Stimulated activated memory B cell treated with anti-CD40 and anti-IgM and Interleukin-4, amounts not matched to agents 10 μg/mL and 1 μg/mL and 100 μg/mL, for 72 hours (primary cell): ENCODE data around the gene PHF1.

ENCODE experiments used
- ATAC-seq: fragments of 150-1000 bp; cut with Tn5 transposase; 2 replicates; pipeline ENCODE4 v1.10.0; 2021
- H3K27ac Mint-ChIP-seq: one replicate; pipeline ENCODE4 v1.8.0; 2022; ENCODE audit warnings: mild to moderate bottlenecking, mixed read lengths
- H3K27me3 Mint-ChIP-seq: one replicate; pipeline ENCODE4 v1.8.0; 2022; ENCODE audit warnings: mixed read lengths
- H3K36me3 Mint-ChIP-seq: one replicate; pipeline ENCODE4 v1.8.0; 2022; ENCODE audit warnings: mixed read lengths
- H3K4me1 Mint-ChIP-seq: one replicate; pipeline ENCODE4 v1.8.0; 2022; ENCODE audit warnings: mixed read lengths
- H3K4me3 Mint-ChIP-seq: one replicate; pipeline ENCODE4 v1.8.0; 2022; ENCODE audit warnings: mild to moderate bottlenecking, moderate library complexity, mixed read lengths
- H3K9me3 Mint-ChIP-seq: one replicate; pipeline ENCODE4 v1.8.0; 2022; ENCODE audit warnings: mixed read lengths

PHF1 gene

GRCh38 chr6:33431880-33432541 is 21.2 kb downstream of the PHF1 start:
- Mint-ChIP-seq H3K9me3 (no peaks in the 10 kb centered on the region), H3K4me1 (peaks cover 66% of the 10 kb centered on the region), H3K27ac (peak overlapping the region; percentile 82), H3K27me3 (no peaks in the 10 kb centered on the region), H3K4me3 (peak overlapping the region; percentile 76), H3K36me3 (peaks cover 18% of the 10 kb centered on the region)
- ATAC-seq: peak; percentile 29

DNA sequence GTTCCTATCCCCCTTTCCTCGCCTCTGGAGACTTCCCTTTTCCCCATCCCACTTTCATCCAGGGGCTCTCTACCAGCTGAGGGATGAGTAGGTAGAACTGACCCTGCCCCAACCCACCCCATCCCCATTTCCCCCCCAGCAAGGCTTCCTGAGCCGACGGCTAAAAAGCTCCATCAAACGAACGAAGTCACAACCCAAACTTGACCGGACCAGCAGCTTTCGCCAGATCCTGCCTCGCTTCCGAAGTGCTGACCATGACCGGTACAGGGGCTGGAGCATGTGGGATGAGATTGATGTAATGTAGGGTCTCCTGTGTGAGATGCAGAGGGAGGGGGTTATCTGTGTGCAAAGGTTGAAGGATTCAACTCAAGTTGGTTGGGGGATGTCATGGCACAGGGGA is 21.7 kb downstream of the PHF1 start:
- Mint-ChIP-seq H3K4me3 (peak overlapping the region; percentile 76), H3K4me1 (peaks cover 60% of the 10 kb centered on the region), H3K27me3 (no peaks in the 10 kb centered on the region), H3K27ac (peak overlapping the region; percentile 82), H3K36me3 (peaks cover 23% of the 10 kb centered on the region), H3K9me3 (no peaks in the 10 kb centered on the region)
- ATAC-seq: no peak

DNA sequence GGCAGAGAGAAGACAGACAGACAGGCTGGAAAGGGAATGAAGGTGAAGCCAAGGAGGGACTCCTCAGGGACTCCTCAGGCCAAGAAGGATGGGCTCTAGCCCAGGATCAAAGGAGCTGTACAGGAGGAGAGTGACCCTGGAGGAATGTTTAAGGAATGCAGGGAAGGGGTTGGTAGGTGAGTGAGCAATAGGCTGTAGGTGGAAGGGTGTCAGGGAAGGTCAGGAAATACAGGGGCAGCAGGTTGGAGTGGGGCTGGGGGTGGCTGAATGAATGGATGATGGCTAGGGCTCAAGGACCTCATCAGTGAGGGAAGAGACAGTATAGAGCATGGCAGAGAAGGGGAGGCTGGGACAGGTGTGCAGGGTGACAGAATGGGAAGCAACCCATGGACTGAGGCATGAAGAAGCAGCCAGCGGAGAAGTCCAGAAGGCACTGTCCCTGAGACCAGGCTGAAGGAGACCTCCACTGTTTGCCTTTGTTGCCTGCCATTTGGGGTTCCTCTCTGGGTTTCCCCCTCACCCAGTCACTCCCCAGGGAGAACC is 22.3 kb downstream of the PHF1 start:
- peak overlapping the region; percentile 1 for H3K4me3 Mint-ChIP-seq
- peaks cover 59% of the 10 kb centered on the region for H3K4me1 Mint-ChIP-seq
- H3K36me3 Mint-ChIP-seq: peaks cover 25% of the 10 kb centered on the region
- no peaks in the 10 kb centered on the region for H3K27me3 Mint-ChIP-seq
- H3K9me3 Mint-ChIP-seq: no peaks in the 10 kb centered on the region
- peak overlapping the region; percentile 82 for H3K27ac Mint-ChIP-seq
- ATAC-seq: no peak

- H3K4me1 Mint-ChIP-seq: peaks cover 54% of the 10 kb centered on the region
These were observed 22.9 kb downstream of the PHF1 start for GRCh38 chr6:33433544-33434191.

GRCh38 chr6:33434961-33435360 is 24.1 kb downstream of the PHF1 start:
- Mint-ChIP-seq H3K27ac (no peak overlapping the region), H3K36me3 (peaks cover 42% of the 10 kb centered on the region), H3K27me3 (no peaks in the 10 kb centered on the region), H3K9me3 (no peaks in the 10 kb centered on the region), H3K4me1 (peaks cover 41% of the 10 kb centered on the region), H3K4me3 (no peak overlapping the region)
- no peak for ATAC-seq

More at GRCh38 chr6:33433544-33434191, 22.9 kb downstream of the PHF1 start:
- ATAC-seq: no peak
- no peak overlapping the region for H3K4me3 Mint-ChIP-seq
- no peaks in the 10 kb centered on the region for H3K27me3 Mint-ChIP-seq
- H3K36me3 Mint-ChIP-seq: peaks cover 30% of the 10 kb centered on the region
- peak overlapping the region; percentile 10 for H3K27ac Mint-ChIP-seq
- H3K9me3 Mint-ChIP-seq: no peaks in the 10 kb centered on the region

DNA sequence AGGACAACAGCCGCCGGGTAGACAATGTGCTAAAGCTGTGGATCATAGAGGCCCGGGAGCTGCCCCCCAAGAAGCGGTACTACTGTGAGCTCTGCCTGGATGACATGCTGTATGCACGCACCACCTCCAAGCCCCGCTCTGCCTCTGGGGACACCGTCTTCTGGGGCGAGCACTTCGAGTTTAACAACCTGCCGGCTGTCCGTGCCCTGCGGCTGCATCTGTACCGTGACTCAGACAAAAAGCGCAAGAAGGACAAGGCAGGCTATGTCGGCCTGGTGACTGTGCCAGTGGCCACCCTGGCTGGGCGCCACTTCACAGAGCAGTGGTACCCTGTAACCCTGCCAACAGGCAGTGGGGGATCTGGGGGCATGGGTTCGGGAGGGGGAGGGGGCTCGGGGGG is 26.9 kb downstream of the PHF1 start:
- no peak overlapping the region for H3K27ac Mint-ChIP-seq
- H3K4me3 Mint-ChIP-seq: no peak overlapping the region
- peaks cover 64% of the 10 kb centered on the region for H3K36me3 Mint-ChIP-seq
- H3K9me3 Mint-ChIP-seq: no peaks in the 10 kb centered on the region
- peaks cover 14% of the 10 kb centered on the region for H3K4me1 Mint-ChIP-seq
- ATAC-seq: no peak
- H3K27me3 Mint-ChIP-seq: no peaks in the 10 kb centered on the region

DNA sequence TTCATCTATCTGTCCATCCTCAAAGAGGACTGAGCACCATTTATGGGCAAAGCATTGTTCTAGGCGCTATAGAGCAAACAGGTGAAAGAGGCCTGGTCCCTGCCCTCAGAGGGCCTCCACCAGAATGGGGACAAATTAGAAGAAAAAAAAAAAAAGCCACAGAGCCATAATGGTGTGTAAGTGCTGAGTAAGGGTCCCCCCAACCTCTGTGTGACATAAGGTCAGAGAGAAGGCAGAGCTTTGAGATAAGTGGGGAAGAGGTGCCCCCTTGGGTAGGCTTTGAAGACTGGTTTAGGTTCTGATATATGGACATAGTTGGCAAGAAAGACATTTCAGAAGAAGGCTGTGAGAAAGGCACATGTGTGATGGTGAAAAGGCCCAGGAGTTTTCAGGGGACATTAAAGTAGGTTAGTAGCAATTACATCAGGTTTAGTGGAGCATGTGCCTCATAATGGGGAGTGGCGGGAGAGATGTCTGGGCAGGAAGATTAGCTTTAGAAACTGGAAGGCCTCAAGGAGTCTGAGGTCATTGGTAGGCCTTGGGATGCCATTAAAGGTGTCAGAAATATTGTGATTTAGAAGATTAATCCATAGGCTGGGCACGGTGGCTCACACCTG is 28.3 kb downstream of the PHF1 start:
- peaks cover 2% of the 10 kb centered on the region for H3K4me1 Mint-ChIP-seq
- peaks cover 62% of the 10 kb centered on the region for H3K36me3 Mint-ChIP-seq
- H3K9me3 Mint-ChIP-seq: no peaks in the 10 kb centered on the region
- no peak for ATAC-seq
- H3K27me3 Mint-ChIP-seq: no peaks in the 10 kb centered on the region
- no peak overlapping the region for H3K4me3 Mint-ChIP-seq
- H3K27ac Mint-ChIP-seq: peak overlapping the region; percentile 43

DNA sequence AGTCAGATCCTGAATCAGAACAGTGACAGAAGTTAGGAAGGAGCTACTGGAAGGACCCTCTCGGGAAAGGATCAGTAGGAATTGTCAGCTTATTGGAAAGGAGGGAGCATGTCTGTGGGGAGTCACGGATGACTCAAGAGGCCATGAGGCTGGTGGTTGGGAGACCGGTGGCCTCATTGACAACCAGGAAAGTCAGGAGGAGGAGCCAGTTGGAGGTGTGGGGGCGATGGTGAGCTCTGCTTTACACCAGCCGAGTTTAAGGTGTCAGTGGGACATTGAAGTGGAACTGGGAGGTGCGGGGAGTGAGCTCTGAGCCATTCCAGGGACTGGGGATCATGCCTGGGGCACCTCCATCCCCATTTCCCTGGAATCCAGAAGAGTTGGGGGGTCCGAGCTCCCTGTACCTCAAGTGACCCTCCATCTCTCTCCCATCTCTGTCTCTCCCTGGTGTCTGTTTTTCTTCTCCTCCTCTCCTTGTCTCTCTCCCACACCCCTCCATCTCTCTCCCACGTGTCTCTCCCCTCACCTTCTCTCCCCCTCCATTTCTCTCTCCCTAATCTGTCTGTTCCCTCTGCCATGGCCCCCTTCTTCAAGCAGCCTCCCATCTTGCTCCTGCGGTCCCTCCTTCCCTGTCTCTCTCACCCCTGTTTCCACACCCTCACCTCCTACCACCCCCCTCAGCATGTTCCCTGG is 29.3 kb downstream of the PHF1 start:
- Mint-ChIP-seq H3K4me1 (no peaks in the 10 kb centered on the region), H3K36me3 (peaks cover 60% of the 10 kb centered on the region), H3K9me3 (no peaks in the 10 kb centered on the region), H3K4me3 (no peak overlapping the region), H3K27me3 (no peaks in the 10 kb centered on the region), H3K27ac (peak overlapping the region; percentile 43)
- no peak for ATAC-seq

DNA sequence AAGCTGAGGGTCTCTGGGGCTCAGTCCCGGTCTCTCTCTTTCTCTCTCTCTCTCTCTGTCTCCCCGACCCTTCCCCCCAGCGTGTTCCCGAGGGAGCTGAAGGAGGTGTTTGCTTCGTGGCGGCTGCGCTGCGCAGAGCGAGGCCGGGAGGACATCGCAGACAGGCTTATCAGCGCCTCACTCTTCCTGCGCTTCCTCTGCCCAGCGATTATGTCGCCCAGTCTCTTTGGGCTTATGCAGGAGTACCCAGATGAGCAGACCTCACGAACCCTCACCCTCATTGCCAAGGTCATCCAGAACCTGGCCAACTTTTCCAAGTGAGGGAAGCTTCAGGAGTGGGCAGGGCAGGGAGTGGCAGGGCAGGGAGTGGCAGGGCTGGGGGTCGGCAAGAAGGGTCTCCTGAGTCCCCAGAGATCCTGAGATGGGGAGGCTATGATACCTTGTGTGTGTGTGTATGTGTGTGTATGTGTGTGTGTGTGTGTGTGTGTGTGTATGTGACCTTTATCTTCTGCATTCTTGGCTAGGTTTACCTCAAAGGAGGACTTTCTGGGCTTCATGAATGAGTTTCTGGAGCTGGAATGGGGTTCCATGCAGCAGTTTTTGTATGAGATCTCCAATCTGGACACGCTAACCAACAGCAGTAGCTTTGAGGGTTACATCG is 30.0 kb downstream of the PHF1 start:
- no peak for ATAC-seq
- H3K27ac Mint-ChIP-seq: peak overlapping the region; percentile 43

GRCh38 chr6:33441457-33441856 is 30.6 kb downstream of the PHF1 start:
- peaks cover 60% of the 10 kb centered on the region for H3K36me3 Mint-ChIP-seq
- H3K27ac Mint-ChIP-seq: peak overlapping the region; percentile 36
- ATAC-seq: no peak
- no peaks in the 10 kb centered on the region for H3K27me3 Mint-ChIP-seq
- H3K4me1 Mint-ChIP-seq: no peaks in the 10 kb centered on the region
- H3K9me3 Mint-ChIP-seq: no peaks in the 10 kb centered on the region
- no peak overlapping the region for H3K4me3 Mint-ChIP-seq

More for the DNA sequence above, 30.0 kb downstream of the PHF1 start:
- H3K27me3 Mint-ChIP-seq: no peaks in the 10 kb centered on the region
- no peaks in the 10 kb centered on the region for H3K4me1 Mint-ChIP-seq
- peaks cover 54% of the 10 kb centered on the region for H3K36me3 Mint-ChIP-seq
- no peaks in the 10 kb centered on the region for H3K9me3 Mint-ChIP-seq
- no peak overlapping the region for H3K4me3 Mint-ChIP-seq

- no peak overlapping the region for H3K4me3 Mint-ChIP-seq
- H3K36me3 Mint-ChIP-seq: peaks cover 61% of the 10 kb centered on the region
- ATAC-seq: no peak
- no peaks in the 10 kb centered on the region for H3K27me3 Mint-ChIP-seq
- no peak overlapping the region for H3K27ac Mint-ChIP-seq
- no peaks in the 10 kb centered on the region for H3K9me3 Mint-ChIP-seq
- H3K4me1 Mint-ChIP-seq: no peaks in the 10 kb centered on the region
These were observed 31.5 kb downstream of the PHF1 start for GRCh38 chr6:33442283-33442682.

DNA sequence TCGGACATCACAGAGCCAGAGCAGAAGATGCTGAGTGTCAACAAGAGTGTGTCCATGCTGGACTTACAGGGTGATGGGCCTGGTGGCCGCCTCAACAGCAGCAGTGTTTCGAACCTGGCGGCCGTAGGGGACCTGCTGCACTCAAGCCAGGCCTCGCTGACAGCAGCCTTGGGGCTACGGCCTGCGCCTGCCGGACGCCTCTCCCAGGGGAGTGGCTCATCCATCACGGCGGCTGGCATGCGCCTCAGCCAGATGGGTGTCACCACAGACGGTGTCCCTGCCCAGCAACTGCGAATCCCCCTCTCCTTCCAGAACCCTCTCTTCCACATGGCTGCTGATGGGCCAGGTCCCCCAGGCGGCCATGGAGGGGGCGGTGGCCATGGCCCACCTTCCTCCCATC is 32.2 kb downstream of the PHF1 start:
- peaks cover 61% of the 10 kb centered on the region for H3K36me3 Mint-ChIP-seq
- H3K4me3 Mint-ChIP-seq: no peak overlapping the region
- H3K9me3 Mint-ChIP-seq: no peaks in the 10 kb centered on the region
- H3K4me1 Mint-ChIP-seq: no peaks in the 10 kb centered on the region
- H3K27ac Mint-ChIP-seq: no peak overlapping the region
- ATAC-seq: no peak
- no peaks in the 10 kb centered on the region for H3K27me3 Mint-ChIP-seq

- Mint-ChIP-seq H3K4me1 (peaks cover 6% of the 10 kb centered on the region), H3K36me3 (peaks cover 63% of the 10 kb centered on the region), H3K27me3 (no peaks in the 10 kb centered on the region), H3K27ac (no peak overlapping the region), H3K4me3 (no peak overlapping the region), H3K9me3 (no peaks in the 10 kb centered on the region)
- no peak for ATAC-seq
These were observed 33.0 kb downstream of the PHF1 start for GRCh38 chr6:33443619-33444504.

DNA sequence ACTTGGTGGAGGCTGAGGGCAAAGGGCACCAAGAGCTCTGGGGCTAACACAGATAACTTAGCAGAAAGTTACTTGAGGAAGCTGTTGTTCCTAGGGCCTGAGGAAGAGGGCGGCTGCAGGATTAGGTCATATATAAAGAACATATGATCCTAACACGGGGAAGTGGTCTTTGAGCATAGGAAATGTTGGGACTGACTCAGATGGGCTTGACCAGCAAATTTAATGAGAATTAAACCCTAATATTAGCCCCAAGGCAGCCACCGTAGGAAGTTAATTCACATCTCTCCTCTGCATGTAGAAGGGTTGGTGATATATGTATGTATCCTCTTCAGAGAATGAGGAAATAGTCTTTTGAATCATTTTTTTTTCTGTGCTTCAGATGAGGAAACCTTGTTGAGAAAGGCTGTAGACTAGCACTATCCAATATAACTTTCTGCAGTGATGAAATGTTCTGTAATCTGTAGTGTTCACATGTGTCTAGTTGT is 34.3 kb downstream of the PHF1 start:
- Mint-ChIP-seq H3K27ac (no peak overlapping the region), H3K36me3 (peaks cover 54% of the 10 kb centered on the region), H3K4me1 (peaks cover 9% of the 10 kb centered on the region), H3K9me3 (no peaks in the 10 kb centered on the region), H3K27me3 (no peaks in the 10 kb centered on the region), H3K4me3 (no peak overlapping the region)
- ATAC-seq: no peak
